Lower leg skin (tissue), 3 donors: Measurements from ENCODE around the gene DENND2C.

Experiments
- POLR2A ChIP-seq, 2 donors: fragments of 450-650 bp; IDR thresholded peaks; one replicate each; pipeline ENCODE4 v1.6.1; 2016 to 2017; ENCODE audit warnings: antibody characterized with exemption in 2 of 2, mild to moderate bottlenecking in 1 of 2, moderate library complexity in 1 of 2
- TF ChIP-seq, protein P1 (sequence below), 3 donors: fragments of 450-650 bp; IDR thresholded peaks; one replicate each; pipeline ENCODE4 v1.5.1; 2016; ENCODE audit warnings: antibody characterized with exemption in 3 of 3, mild to moderate bottlenecking in 3 of 3, moderate library complexity in 2 of 3

DNA sequence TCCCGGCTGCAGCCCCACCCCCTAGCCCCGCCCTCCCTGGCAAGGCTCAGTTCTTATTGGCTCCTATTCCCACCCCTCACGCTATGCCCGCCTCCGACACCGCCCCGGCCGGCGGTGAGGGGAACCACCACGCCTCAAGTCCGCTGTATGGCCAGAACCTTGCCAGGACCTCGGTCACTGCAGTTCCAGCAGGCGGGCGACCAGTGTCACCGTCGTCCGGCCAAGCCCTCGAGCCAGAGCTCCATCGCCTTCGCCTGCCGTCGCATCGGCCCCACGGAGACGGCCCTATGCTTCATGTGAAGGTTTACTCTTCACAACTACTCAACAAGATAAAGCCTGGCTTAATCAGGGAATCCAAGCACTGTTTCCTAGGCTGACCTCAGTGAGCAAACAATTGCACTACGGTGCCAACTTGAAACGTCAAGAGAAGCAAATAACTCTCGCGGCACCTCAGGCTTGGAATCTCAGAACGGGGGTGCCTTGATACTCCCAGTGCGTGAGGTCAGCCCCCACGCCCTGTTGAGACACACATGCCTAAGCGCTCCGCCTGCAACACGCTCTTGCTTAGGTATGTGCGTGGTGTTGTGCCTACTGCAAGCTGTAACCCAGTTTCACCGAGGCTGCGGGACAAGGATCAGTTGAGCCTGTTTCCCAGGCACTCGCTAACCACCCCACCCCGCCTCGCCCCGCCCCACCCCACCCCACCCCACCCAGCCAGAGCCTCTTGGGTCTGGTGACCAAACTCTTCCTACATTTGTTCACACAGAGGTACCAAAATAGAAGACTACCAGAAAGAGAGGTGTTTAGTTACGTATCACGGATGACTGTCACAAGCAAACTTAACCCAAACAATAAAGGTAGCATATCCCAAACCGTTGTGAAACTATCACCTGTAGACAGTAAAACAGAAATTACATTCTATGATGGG is 498 bp upstream of the DENND2C start:
- TF ChIP-seq, protein P1, sequence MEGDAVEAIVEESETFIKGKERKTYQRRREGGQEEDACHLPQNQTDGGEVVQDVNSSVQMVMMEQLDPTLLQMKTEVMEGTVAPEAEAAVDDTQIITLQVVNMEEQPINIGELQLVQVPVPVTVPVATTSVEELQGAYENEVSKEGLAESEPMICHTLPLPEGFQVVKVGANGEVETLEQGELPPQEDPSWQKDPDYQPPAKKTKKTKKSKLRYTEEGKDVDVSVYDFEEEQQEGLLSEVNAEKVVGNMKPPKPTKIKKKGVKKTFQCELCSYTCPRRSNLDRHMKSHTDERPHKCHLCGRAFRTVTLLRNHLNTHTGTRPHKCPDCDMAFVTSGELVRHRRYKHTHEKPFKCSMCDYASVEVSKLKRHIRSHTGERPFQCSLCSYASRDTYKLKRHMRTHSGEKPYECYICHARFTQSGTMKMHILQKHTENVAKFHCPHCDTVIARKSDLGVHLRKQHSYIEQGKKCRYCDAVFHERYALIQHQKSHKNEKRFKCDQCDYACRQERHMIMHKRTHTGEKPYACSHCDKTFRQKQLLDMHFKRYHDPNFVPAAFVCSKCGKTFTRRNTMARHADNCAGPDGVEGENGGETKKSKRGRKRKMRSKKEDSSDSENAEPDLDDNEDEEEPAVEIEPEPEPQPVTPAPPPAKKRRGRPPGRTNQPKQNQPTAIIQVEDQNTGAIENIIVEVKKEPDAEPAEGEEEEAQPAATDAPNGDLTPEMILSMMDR (IDR thresholded peaks at IDR 0.05): no peak
- TF ChIP-seq POLR2A (IDR thresholded peaks at IDR 0.05): no peak
